Breast epithelium (tissue), 3 donors: ENCODE measurements around the gene GULP1.

Experiments used
- CTCF ChIP-seq, 3 donors: fragments of 450-650 bp; IDR thresholded peaks; one replicate each; pipeline ENCODE4 v1.5.1; 2016 to 2017; ENCODE audit warnings: antibody characterized with exemption in 3 of 3, mild to moderate bottlenecking in 3 of 3, moderate library complexity in 3 of 3
- POLR2A ChIP-seq: fragments of 450-650 bp; IDR thresholded peaks from one replicate; pipeline ENCODE4 v1.6.1; 2016; ENCODE audit warnings: antibody characterized with exemption, mild to moderate bottlenecking, moderate library complexity

GRCh38 chr2:188306271-188306670 is 14.6 kb downstream of the GULP1 start:
- TF ChIP-seq CTCF (IDR thresholded peaks at IDR 0.05) (no peak), POLR2A (no peak)
